GM21381 (cell line): ENCODE measurements around the gene MAD2L2.

Experiments used
- ATAC-seq: cut with Tn5 transposase; IDR thresholded peaks from one replicate; pipeline ENCODE4 v1.9.1; 2021; ENCODE audit warnings: mild to moderate bottlenecking, moderate library complexity; ENCODE audit not compliant: unreplicated experiment

Gene MAD2L2

GRCh38 chr1:11684070-11684469 is 3.1 kb upstream of the MAD2L2 start:
- no peak for ATAC-seq

GRCh38 chr1:11682799-11683198 is 1.9 kb upstream of the MAD2L2 start:
- no peak for ATAC-seq

GRCh38 chr1:11682287-11682771 is 1.4 kb upstream of the MAD2L2 start:
- ATAC-seq = no peak

- ATAC-seq = peak; percentile 24
These were observed 478 bp downstream of the MAD2L2 start for GRCh38 chr1:11680270-11681070.

- ATAC-seq = no peak
These were observed 2.5 kb downstream of the MAD2L2 start for GRCh38 chr1:11678442-11678841.

- no peak for ATAC-seq
These were observed 4.4 kb downstream of the MAD2L2 start for GRCh38 chr1:11676386-11677103.

- no peak for ATAC-seq
These were observed 5.6 kb downstream of the MAD2L2 start for GRCh38 chr1:11675325-11675724.

GRCh38 chr1:11674488-11674887 is 6.5 kb downstream of the MAD2L2 start:
- no peak for ATAC-seq

GRCh38 chr1:11673089-11673769 is 7.7 kb downstream of the MAD2L2 start:
- ATAC-seq = no peak

GRCh38 chr1:11671544-11672286 is 9.2 kb downstream of the MAD2L2 start:
- ATAC-seq = no peak

- no peak for ATAC-seq
These were observed 9.8 kb downstream of the MAD2L2 start for GRCh38 chr1:11671205-11671543.

GRCh38 chr1:11670747-11671146 is 10.2 kb downstream of the MAD2L2 start:
- ATAC-seq = no peak

- no peak for ATAC-seq
These were observed 12.4 kb downstream of the MAD2L2 start for GRCh38 chr1:11668516-11668915.

- peak; percentile 45 for ATAC-seq
These were observed 16.4 kb downstream of the MAD2L2 start for GRCh38 chr1:11664336-11665065.

- no peak for ATAC-seq
These were observed 19.8 kb downstream of the MAD2L2 start for GRCh38 chr1:11661103-11661502.

GRCh38 chr1:11659748-11660147 is 21.2 kb downstream of the MAD2L2 start:
- ATAC-seq = no peak

GRCh38 chr1:11658542-11658941 is 22.4 kb downstream of the MAD2L2 start:
- ATAC-seq = no peak

GRCh38 chr1:11657654-11658053 is 23.3 kb downstream of the MAD2L2 start:
- ATAC-seq = no peak

- peak; percentile 16 for ATAC-seq
These were observed 25.8 kb downstream of the MAD2L2 start for GRCh38 chr1:11654939-11655808.
